NCI-H1417 treated with DMSO at 0.1 percent for 48 hours (cell line): ENCODE measurements around the gene SMIM30.

Experiments used
- DNase-seq: peaks from one replicate; lab custom pipeline; 2025; lab: John Stamatoyannopoulos, UW

The SMIM30 gene

DNA sequence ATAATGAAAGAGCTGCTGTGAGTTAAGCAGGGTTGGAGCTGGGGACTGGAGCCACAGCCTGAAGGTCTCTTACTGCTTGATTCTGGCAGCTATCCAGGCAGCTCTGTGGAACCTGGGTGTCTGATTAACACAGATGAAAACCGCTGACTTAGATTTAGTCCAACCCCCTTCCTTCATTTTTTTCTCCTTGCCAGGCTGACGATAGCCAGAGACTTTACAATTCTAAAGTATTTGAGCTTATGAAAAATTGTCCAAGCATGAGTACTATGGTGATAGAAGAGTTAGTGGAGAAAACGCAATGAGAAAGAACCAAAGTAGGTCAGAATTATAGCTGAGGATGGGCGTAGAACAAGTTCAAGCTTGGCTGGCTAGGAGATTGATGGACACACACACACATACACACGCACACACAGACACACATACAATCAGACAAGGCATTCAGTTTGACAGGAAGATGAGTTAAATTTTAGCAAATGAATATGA, 18.2 kb downstream of the SMIM30 start:
- DNase-seq: no peak

DNA sequence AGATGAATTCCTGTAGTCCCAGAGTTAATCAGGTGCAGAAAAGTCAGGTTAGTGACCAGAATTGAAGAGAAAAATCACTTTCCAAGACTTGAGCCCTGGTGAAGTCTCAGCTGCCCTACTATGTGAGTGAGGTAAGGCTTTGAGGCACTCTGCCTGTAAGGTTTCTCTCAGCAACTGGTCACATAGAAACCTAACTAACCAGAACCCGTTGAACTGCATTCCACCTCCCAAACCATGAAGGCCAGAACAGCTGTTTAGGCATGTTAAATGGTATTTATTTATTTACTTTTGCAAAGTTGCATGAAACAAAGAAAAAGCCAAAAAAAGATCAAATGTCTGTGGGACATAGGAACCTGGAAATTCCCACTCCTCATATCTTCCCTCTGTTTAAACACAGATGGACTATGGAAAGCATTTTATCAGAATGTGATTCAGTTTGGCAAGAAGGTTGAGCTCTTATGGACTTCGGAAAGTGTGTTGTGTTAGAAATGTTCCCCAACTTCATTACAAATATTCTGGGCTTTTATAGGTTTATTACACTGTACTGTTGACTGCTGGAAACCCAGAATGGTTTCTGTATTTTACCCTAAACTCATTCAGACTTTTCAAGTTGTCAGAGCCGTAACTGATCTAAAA, 19.0 kb downstream of the SMIM30 start:
- no peak for DNase-seq

DNA sequence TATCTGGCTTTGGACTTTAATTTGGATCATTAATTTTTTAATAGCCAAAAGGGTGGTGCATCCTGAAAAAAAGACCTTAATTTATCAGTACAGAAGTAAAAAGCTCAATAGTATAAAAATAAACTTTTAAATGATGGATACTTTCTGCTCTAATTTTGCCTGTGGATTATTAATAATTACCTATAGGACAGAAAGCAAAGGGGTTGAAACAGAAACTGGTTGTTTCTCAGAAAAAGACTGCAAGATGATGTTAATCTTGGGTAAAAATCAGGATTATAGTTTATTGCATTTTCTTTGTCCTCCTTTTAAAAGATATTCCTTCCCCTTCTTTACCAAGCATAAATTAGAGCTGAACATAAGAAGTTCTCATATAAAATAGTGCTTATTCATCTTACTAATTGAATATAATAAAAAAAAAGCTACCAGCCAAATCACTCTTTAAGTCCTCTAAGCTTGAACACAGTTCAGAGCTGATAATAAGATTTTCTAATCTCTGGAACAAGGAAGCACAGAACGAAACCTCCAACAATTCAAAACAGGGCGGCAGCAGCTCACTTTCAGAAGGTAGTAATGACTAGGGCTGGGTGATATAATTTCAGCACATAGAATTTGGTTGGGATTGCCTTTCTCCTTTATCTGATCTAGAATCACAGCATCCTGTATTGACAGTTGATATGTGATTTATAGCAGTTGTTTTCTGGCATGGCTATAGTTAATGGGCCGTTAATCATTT, 23.7 kb downstream of the SMIM30 start:
- DNase-seq: no peak

DNA sequence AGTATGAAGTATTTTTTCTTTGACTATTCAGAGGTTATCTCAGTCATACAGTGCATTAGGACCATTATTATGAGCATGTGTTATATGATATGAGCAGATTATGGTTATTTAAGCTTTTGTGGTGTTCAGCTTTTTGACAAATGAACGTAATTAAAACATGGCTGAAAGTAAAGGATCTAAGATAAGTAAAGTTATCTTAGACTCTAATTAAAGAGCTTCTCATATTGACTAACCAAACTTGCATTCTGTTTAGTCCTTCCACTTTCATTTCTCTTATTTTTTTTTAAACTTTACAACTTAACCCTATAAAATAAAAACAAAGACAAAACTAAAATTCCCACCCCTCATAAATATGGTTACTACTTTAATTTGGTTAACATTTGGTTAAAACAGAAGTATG, 24.8 kb downstream of the SMIM30 start:
- DNase-seq: no peak

DNA sequence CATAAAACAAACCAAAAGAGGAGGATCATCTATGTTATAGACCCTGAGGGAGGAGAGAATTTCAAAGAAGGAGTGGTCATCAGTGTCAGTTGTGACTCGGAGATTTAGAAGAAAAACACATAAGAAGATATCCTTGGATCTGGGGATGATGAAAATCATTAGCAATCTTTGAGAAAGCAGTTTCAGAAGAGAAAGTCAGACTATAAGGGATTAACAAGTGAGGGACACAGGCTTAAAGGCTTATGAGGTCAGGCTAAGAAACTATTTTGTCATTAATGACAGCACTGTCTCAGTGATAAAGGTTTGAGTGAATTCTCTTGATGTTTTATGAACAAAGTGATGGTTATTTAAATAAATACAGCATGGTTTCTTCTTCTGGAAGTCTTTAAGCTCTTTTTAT, 25.6 kb downstream of the SMIM30 start:
- no peak for DNase-seq

DNA sequence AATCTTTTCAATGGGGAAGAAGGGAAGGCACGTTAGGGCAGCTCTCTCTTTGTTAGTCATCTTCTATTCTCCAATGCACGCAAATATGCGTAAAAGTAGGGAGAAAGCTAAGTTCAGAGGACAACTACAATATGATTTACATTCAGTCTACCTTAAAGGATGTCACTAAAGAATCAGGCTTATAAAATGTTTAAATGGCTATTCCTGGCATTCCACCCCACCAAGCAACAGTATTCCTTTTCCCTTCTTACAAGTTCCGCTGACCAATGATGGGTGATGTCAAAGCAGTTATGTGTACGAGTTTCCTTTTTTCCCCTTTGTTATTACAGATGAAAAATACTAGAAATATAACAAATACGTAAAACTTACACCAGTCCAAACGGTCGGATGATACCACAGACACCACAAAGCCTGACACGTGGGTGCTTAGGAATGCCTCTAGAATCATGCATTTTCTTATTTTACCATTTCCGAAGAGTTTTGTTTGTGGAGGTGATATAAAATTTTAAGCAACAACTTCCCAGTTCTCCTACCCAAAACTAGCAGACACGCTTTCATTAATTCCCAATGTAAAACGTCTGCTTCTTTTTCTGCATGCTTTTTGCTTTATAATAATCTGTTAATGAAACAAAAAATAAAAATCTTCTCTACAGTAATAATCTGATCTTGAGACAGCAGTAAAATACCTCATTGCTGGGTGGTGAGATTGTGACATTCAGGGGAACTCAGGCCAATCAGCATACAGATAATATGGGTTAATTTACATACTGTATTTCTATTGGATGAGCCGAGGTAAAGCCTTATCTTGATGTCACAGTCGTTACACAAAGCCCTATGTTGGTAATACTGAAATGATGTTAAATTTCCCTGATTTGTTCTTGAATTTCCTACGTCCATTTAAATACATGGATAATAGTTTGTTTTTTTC, 31.0 kb downstream of the SMIM30 start:
- DNase-seq: no peak

DNA sequence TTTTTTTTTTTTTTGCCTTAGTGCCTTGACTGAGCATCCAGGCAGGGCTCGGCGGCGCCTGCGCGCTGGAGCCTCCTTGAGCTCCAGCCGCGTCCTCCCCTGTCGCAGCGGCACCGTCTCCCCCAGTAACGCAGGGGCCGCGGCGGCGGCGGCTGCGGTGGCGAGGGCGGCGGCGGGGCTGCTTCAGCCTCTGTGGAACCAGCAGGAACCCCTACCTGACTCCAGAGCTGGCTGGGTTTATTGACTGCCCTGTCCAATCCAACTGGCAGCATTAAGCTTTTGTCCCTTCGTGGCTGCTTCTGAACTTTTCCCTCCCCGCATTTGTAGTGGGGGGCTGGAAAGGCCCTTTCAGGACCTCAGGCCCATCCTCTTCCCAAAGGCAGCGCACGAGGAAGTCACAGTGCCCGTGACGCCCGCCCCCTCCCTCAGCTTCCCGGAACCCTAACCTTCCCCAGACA, 31.9 kb downstream of the SMIM30 start, which contains the start of gene GPR85:
Gene GPR85 (minus strand): TSS at position 397 of the 458 bp plus-strand sequence. CDS start 2,106 bp downstream, outside the sequence.
- peak; percentile 34 for DNase-seq

DNA sequence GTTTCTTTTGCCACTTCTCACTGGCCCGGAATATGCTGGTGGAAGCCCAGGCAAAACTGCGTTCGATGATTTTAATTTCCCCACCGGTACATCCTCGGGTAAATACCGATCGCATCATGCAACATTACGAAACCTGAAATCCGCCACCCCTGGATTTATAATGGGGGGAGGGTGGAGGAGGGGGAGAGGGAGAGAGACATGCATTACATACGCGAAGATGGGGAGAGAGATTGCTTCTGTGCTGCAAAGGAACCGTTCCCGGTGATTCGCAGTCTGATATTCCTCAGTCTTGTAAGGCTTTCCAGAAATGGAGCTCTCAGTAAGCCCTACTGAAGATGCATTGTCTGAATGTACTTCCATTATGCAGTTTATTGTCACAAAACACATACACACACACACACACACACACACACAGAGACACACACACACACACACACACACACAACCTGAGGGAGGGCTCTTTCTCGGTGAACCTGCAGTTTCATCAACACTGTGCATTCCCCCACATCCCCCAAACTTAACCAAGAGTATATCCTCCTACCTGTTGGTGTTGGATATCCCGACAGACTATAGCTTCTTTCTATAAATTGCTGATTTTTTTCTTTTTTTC, 32.5 kb downstream of the SMIM30 start:
- peak; percentile 23 for DNase-seq

DNA sequence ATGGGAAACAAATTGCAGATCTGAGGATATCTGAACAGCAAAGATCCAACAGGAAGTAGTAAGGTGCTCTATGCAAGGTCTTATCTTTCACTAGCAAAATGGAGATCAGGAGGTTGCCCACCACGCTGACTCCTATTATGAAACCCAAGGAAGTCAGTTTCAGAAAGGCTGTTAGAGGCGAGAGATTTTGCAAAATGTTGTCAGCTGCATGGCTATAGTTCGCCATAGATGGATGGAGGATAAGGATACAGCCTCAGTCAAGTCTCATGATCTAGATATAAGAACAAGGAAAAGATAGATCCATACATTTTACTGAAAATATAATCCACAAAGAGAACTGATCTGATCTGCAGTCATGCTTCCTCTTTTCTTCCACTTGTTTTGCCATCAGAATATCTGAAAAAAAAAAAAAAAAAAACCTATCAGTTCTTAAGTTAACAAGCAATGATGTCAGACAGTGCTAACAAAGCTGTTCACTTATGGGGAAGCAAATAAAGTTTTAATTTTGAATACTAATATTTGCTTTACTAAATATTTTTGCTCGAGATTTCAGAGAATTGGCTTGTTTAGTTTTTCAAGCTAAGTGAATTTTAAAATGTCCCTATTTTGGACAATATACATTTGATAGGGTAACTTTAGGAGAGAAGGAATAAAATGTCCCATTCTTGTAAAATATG, 33.7 kb downstream of the SMIM30 start:
- no peak for DNase-seq

DNA sequence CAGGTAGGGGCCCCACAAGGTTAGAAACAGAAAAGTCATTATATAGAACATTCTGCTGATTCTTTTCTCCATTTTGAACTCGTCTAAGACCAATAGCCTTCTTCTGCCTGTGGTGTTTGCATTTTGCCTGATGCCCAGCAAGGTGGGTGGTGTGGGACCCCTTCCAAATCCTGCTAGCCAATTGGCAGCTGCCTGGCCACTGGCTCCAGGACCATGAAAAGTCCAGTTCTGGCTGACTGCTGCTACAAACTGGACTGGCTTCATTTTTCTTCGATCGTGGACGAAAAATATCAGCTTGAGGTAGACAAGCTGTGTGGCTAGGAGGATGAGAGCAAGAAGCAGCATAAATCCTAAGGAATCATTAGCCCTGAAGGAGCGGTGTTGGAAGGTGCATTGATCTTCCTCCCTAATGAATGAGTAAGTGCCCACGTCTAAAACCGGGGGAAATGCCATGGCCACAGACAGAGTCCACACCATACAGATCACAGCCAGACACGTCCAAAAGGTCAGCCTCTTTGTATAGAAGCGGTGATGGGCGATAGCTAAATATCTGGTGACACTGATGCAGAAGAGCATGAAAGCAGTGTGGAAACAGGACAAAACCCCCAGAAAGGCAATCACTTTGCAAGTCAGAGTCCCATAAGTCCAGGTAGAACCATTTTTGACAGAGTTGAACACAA, 34.4 kb downstream of the SMIM30 start:
- no peak for DNase-seq

DNA sequence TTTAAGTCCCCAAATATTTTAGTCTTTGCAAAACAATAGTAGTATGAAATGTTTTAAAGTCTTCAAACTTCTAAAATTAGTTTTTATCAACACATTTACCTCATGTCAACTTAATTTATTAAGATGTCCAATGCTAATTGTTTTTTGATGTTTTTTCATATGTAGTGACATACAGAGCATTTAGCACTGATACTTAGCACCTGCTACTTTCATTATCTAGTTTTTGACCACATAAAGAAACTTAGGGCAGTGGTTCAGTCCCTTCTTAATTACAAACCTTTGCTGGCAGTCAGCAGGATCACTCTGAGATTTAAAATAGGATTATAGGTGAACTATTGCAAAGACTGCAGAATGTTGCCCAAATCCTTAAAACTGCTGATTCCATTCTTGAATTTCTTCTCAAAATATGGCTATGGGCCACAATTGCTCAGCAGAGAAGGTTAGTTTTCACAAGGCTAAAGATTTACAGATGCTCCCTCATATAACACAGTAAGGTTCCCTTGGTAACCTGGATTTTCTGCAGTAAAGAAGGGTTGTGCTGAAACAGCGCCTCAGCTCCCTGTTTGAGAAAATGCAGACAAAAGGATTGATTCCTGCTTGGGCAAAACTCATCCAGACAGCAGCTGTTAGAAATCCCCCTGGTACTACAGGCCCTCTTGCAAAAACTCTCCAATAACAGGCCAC, 35.1 kb downstream of the SMIM30 start:
- DNase-seq: no peak

DNA sequence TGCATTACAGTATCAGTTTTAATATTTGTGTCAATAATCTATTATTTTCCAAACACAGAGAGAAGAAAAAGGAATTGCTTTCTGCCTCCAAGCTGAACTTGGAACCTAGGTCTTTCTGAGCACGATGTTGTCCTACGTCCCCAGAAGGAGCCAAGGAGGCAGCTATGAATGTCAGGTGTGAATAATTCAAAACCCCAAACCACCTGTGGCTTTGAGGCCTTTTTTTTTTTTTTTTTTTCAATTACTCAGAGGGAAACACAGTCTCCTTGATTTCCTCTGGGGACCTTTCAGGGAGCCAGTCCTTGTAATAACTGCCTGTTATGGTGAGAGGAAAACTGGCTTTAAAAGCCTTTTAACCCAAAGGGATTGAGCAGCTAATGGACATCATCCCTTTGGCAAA, 40.0 kb downstream of the SMIM30 start:
- no peak for DNase-seq

DNA sequence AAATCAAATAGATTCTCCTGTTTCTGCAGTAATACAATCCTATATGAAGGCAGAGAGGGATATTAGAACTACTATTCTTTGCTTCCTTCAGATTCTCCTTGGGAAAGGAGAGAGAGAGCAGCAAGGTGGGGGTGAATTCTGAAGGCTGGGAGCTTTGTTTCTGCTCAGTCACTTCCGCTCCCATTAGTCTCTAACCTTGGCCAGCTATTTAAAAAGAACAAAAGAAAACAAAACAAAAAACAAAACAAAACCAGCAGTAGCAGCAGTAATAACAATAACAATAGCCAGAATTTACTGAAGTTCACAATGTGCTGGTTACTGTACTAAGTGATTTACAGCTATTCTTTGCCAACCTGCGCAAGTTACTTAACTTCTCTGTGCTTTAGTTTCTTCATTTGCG, 41.7 kb downstream of the SMIM30 start:
- no peak for DNase-seq

DNA sequence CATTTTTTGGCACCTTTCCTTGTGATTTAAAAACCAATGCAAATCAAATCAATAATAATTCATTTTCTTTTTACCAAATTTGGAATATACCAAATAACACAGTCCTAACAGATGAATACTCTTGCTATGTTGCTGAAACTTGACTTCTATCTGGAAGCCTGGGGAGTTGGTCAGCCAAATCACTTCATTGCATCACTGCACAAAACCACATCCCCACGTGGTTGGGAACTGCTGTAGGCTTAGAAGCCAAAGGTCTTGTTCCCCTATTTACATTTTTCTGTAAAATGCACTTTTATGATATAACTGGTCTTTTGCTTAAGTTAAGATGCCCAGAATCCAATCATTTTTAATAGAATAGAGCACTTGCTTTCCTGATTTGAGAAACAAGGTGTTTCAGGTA, 46.9 kb downstream of the SMIM30 start:
- no peak for DNase-seq
